ENCODE data around the gene CCSER2. TPM values are rescaled to one million over a fixed set of nuclear protein-coding genes. Genes with fewer than 3 reads are reported as not detected.
"Not testable (repeated sequence)": the region's sequence is repeated elsewhere in the genome, so short reads cannot be mapped to it uniquely, and the experiment has no call there.

The CCSER2 gene
- total RNA-seq, 1 experiment from 2014 or later, result 28.9 TPM

DNA sequence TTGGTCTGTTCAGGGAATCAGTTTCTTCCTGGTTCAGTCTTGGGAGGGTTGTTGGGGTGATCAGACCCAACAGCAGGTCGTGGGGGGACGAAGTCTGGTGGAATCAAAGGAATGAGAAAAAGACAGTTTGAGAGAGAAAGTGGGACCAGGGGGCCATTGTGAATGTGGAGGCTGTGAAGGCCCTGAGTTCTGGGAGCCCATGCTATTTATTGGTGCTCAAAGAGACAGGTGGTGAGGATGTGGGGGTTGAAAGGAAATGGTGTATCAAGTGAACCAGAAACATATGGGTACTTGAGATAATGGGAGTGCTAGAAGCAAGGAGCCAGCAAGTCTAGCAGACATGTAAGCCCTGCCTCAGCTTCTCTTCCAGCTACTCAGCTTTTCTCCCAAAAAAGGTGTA lies 84.1 kb downstream of the CCSER2 start:
- H3K9me3 ChIP-seq (ENCODE audit: control insufficient read depth in 1 of 2, insufficient read depth in 1 of 2, low read depth in 1 of 2, low read length in 2 of 2), result peaks cover 0 to 3% of the 10 kb centered on the region in 2 experiments; a peak in 2 of 4 replicates
- TF ChIP-seq POLR2AphosphoS5 (IDR thresholded peaks at IDR 0.05; ENCODE audit: low read depth, low read length) (no peak), REST (IDR thresholded peaks at IDR 0.05; ENCODE audit: low read depth) (no peak)
- no peaks in the 10 kb centered on the region for H3K9me2 ChIP-seq (ENCODE audit: insufficient read depth)
- intact Hi-C loops (cut with micrococcal nuclease), result no loop called here
- no peak overlapping the region for H3K4me3 ChIP-seq (replicated peaks in 1 of 2; ENCODE audit: low read depth in 1 of 2, low read length in 2 of 2)
- ChIA-PET POLR2A (no interaction called here), CTCF (no interaction called here), RAD21 (ENCODE audit: low non-redundant PET in 1 of 2, low total read pairs in 2 of 2, uncharacterized antibody in 2 of 2, unreplicated experiment in 2 of 2) (no interaction called here)
- no peaks in the 10 kb centered on the region for H3K4me1 ChIP-seq (ENCODE audit: control insufficient read depth in 1 of 2, insufficient read depth in 2 of 2, low read length in 2 of 2)
- H3K27me3 ChIP-seq (ENCODE audit: insufficient read depth, low read length), result no peaks in the 10 kb centered on the region
- no peak overlapping the region for H3K9ac ChIP-seq (ENCODE audit: low read length)
- no peak overlapping the region for H3K4me2 ChIP-seq (ENCODE audit: low read length)
- H2AFZ ChIP-seq (ENCODE audit: low read depth, low read length, poor library complexity, severe bottlenecking), result no peak overlapping the region
- H3K79me2 ChIP-seq (ENCODE audit: insufficient read depth, low read length), result peaks cover 13% of the 10 kb centered on the region
- no peak overlapping the region for H3K27ac ChIP-seq (ENCODE audit: low read depth, low read length)
- no peak for ATAC-seq
- no TSS peak for BruUV-seq (replicated peaks)
- DNase-seq (ENCODE audit: low read depth, low spot score), result no peak
- no peaks in the 10 kb centered on the region for H4K20me1 ChIP-seq (ENCODE audit: insufficient read depth)
- 0 out of 4 replicates have a peak, but pooled peaks cover 0 to 2% of the 10 kb centered on the region in 2 experiments for H3K36me3 ChIP-seq (ENCODE audit: control insufficient read depth in 1 of 2, insufficient read depth in 2 of 2, low read length in 2 of 2)

- H3K4me1 ChIP-seq (ENCODE audit: control insufficient read depth in 1 of 2, insufficient read depth in 2 of 2, low read length in 2 of 2); H3K9me2 ChIP-seq (ENCODE audit: insufficient read depth); H4K20me1 ChIP-seq (ENCODE audit: insufficient read depth); ATAC-seq; CTCF ChIA-PET; H3K9me3 ChIP-seq (ENCODE audit: control insufficient read depth in 1 of 2, insufficient read depth in 1 of 2, low read depth in 1 of 2, low read length in 2 of 2); H3K36me3 ChIP-seq (ENCODE audit: control insufficient read depth in 1 of 2, insufficient read depth in 2 of 2, low read length in 2 of 2); H3K27me3 ChIP-seq (ENCODE audit: insufficient read depth, low read length); H3K9ac ChIP-seq (ENCODE audit: low read length); intact Hi-C loops (cut with micrococcal nuclease); H3K27ac ChIP-seq (ENCODE audit: low read depth, low read length); BruUV-seq (replicated peaks); DNase-seq (ENCODE audit: low read depth, low spot score); RAD21 ChIA-PET (ENCODE audit: low non-redundant PET in 1 of 2, low total read pairs in 2 of 2, uncharacterized antibody in 2 of 2, unreplicated experiment in 2 of 2); H3K4me2 ChIP-seq (ENCODE audit: low read length); POLR2A ChIA-PET; H2AFZ ChIP-seq (ENCODE audit: low read depth, low read length, poor library complexity, severe bottlenecking); H3K4me3 ChIP-seq (replicated peaks in 1 of 2; ENCODE audit: low read depth in 1 of 2, low read length in 2 of 2): not testable (repeated sequence)
- peaks cover 13% of the 10 kb centered on the region for H3K79me2 ChIP-seq (ENCODE audit: insufficient read depth, low read length)
Observed at GRCh38 chr10:84414110-84414509, 85.7 kb downstream of the CCSER2 start.
